ENCODE measurements around the gene HOXA9. TPM values are rescaled to one million over a fixed set of nuclear protein-coding genes. Genes with fewer than 3 reads are reported as not detected.

HOXA9 gene
- total and polyA plus RNA-seq, 2 of the 8 experiments (the other 6 are each of a cell fraction or from before 2014, with no cell fraction given) = not detected

GRCh38 chr7:27209933-27210440 lies 44.6 kb upstream of the HOXA9 start (continued):
- TF ChIP-seq KDM4A (IDR thresholded peaks at IDR 0.05; ENCODE audit: low read depth, low read length, severe bottlenecking) = no peak
- TF ChIP-seq TAF1 (IDR thresholded peaks at IDR 0.05; ENCODE audit: low read depth, low read length) = no peak
- no peak for TF ChIP-seq JUN (IDR thresholded peaks at IDR 0.05; ENCODE audit: low read depth, low read length)
- TF ChIP-seq PHF8 (conservative IDR thresholded peaks at IDR 0.05; ENCODE audit: low read depth, low read length) = no peak

Data from H1 (cell line).